Posterior cingulate gyrus (tissue), 11 donors: Measurements from ENCODE around the gene MTHFSD.

Experiments
- DNase-seq, 10 donors: peaks; one replicate each; pipeline versions ENCODE4 v3.0.0 to v3.0.0-alpha.2; 2020 to 2021; ENCODE audit warnings: mixed read lengths in 3 of 10
- intact Hi-C: fragments of 100-400 bp; cut with DNase I; formaldehyde crosslinking; loops from one replicate; pipeline ENCODE4 v1.15.1; 2023

Gene MTHFSD

GRCh38 chr16:86507173-86508027 is 47.6 kb downstream of the MTHFSD start:
- intact Hi-C loops: no loop called here
- DNase-seq: peak in 1 of 10 donors; percentile 49

GRCh38 chr16:86505899-86506864 is 48.9 kb downstream of the MTHFSD start:
- peak in 1 of 10 donors; percentile 7 for DNase-seq
- intact Hi-C loops: no loop called here

- DNase-seq: peak in 1 of 10 donors; percentile 39
- intact Hi-C loops: no loop called here
Observed at GRCh38 chr16:86505185-86505898, 49.7 kb downstream of the MTHFSD start.

GRCh38 chr16:86504315-86505184 is 50.5 kb downstream of the MTHFSD start:
- intact Hi-C loops: no loop called here
- DNase-seq: peak in 1 of 10 donors; percentile 54

GRCh38 chr16:86503830-86504229 is 51.2 kb downstream of the MTHFSD start:
- DNase-seq: peak in 3 of 10 donors; percentile 22 to 61 (median 60)
- intact Hi-C loops: no loop called here

- DNase-seq: peak in 3 of 10 donors; percentile 7 to 39 (median 34)
- intact Hi-C loops: no loop called here
Observed at GRCh38 chr16:86502856-86503748, 51.9 kb downstream of the MTHFSD start.

GRCh38 chr16:86501989-86502855 is 52.8 kb downstream of the MTHFSD start:
- intact Hi-C loops: no loop called here

GRCh38 chr16:86500708-86501510 is 54.1 kb downstream of the MTHFSD start:
- intact Hi-C loops: no loop called here
- peak in 3 of 10 donors; percentile 24 to 49 (median 37) for DNase-seq

More at GRCh38 chr16:86501989-86502855, 52.8 kb downstream of the MTHFSD start:
- peak in 3 of 10 donors; percentile 9 to 50 (median 14) for DNase-seq

- intact Hi-C loops: no loop called here
- peak in 3 of 10 donors; percentile 27 to 44 (median 31) for DNase-seq
Observed at GRCh38 chr16:86499889-86500707, 54.9 kb downstream of the MTHFSD start.

- intact Hi-C loops: no loop called here
- DNase-seq: no peak
Observed at GRCh38 chr16:86499440-86499786, 55.6 kb downstream of the MTHFSD start.

GRCh38 chr16:86498671-86499439 is 56.2 kb downstream of the MTHFSD start:
- intact Hi-C loops: no loop called here
- DNase-seq: peak in 2 of 10 donors; percentile 52 to 69

GRCh38 chr16:86498155-86498670 is 56.8 kb downstream of the MTHFSD start:
- peak in 1 of 10 donors; percentile 28 for DNase-seq
- intact Hi-C loops: no loop called here

GRCh38 chr16:86497551-86498021 is 57.4 kb downstream of the MTHFSD start:
- intact Hi-C loops: no loop called here
- DNase-seq: peak in 2 of 10 donors; percentile 26 to 29

- intact Hi-C loops: no loop called here
- DNase-seq: peak in 1 of 10 donors; percentile 62
Observed at GRCh38 chr16:86496929-86497461, 58.0 kb downstream of the MTHFSD start.
